IPS-NIHi11 (cell line): ENCODE measurements around the gene FCN2.

Source experiments
- DNase-seq: peaks from one replicate; pipeline ENCODE4 v3.0.0; 2012; ENCODE audit warnings: mixed read lengths, low spot score

FCN2 gene

GRCh38 chr9:134912126-134912840 lies 31.7 kb downstream of the FCN2 start:
- no peak for DNase-seq

GRCh38 chr9:134913041-134913712 lies 32.6 kb downstream of the FCN2 start:
- DNase-seq, result no peak

- DNase-seq, result no peak
Observed at GRCh38 chr9:134913713-134914500, 33.3 kb downstream of the FCN2 start.

DNA sequence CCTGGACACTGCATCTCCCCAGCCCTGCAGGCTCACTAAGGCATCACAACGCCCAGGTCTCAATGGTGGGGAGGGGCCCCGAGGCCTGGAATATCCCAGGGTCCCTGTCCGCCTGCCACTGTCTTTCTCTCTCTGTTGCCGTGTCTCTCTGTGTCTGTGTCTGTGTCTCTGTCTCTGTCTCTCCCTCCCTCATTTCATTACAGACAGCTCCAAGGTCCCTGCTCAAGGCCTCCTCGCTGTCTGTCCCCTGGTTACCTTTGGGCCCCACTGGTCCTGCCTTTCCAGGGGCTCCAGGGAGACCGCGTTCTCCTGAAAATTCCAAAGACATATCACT lies 33.9 kb downstream of the FCN2 start:
- no peak for DNase-seq

DNA sequence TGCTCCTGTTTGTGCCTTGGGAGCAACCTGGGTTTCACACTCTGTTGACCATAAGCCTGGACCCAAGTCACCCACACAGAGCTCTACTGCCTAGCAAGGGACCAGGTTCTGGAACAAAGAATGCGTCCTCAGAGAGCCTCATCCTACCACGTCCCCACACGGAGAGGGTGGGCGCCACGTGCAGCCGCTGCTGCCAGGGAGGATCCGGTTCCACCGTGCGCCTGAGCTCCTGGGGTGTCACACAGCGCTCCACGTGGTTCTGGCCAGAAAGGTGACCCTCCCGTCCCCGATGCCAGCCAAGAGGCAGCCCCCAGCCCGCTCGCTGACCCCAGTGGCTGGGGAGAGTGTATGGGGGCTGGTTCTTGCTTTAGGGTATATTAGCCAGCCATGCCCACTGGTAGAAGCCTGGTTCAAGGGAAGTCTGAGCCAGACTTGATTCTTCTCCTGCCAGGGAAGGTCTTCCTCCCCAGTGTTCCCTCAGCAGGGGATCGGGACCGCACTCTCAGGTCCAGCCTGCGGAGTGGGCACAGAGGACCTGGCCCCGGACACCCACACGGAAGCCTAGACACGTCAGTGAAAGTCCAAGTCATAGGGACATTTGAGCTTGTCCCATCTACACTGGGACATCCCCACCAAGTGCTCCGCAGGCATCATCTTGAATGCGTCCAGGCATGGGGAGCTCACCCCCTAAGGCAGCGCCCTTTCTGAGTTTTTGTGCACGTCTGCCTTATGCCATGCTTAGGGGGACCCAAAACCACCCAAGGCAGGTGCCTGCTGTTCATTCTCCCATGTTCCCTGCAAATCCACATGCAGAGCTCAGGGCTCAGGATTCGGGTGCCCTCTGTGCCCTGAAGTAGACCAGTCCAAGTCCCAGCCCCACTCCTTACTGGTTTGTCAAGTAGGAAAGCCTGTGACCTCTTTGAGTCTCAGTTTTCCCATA lies 34.7 kb downstream of the FCN2 start:
- DNase-seq, result no peak

- DNase-seq, result no peak
Observed at GRCh38 chr9:134916161-134916665, 35.6 kb downstream of the FCN2 start.

GRCh38 chr9:134917431-134918373 lies 37.1 kb downstream of the FCN2 start, which contains the start of gene FCN1:
Gene FCN1, minus strand, starts transcription at chr9:134917912. Its CDS starts 41 bp downstream, at chr9:134917871.
- DNase-seq, result no peak

DNA sequence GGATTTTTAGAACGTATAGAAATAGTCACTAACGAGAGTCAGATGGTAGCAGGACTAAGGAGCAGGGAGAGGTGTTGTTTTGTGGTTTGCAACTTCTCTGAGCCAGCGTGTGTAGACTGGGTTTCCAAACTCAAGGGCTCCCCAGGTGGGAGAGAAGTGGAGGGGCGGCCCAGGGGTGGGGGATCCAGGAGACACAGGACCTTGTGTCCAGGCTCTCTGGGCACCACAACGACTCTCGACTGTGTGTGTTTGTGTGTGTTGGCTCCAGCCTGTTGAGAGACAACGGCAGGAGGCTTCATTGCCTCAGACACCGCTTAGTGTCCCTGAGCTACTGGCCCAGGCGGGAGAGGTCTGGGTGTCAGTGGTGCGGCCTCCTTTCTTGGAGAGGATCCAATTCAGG lies 38.0 kb downstream of the FCN2 start:
- no peak for DNase-seq

DNA sequence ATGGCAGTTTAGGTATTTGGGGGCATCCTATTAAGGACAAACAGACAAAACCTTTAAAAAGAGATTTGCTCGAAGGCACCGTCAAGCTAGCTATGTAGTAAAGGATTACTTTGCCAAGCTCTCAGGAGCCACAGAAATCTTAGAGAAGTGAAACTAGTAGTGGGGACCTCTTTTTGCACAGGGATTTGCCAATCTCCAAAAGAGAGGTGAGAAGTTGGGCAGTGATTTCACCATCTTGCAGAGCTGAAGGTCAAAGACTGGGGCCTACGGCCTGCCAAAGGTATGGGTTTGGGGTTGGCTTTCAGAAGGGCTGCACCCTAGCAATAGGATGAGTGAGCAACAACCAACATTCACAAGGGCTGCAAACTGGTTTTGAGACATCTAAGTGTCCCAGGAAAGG lies 38.7 kb downstream of the FCN2 start:
- DNase-seq, result no peak

- DNase-seq, result no peak
Observed at GRCh38 chr9:134922066-134922931, 41.7 kb downstream of the FCN2 start.

DNA sequence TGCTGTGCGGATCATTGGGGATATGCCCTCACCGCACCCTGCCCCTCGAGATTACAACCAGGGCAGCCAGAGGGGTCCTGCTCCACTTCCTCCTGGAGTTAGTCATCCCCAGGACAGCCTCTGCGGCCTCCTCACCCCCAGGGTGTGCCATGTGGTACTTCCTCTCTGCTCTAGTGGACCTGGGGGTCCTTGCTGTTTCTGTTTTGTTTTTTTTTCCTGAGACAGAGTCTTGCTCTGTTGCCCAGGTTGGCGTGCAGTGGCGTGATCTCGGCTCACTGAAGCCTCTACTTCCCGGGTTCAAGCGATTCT lies 42.3 kb downstream of the FCN2 start:
- no peak for DNase-seq

GRCh38 chr9:134923466-134923865 lies 42.9 kb downstream of the FCN2 start:
- no peak for DNase-seq

- no peak for DNase-seq
Observed at GRCh38 chr9:134925011-134925511, 44.5 kb downstream of the FCN2 start.

DNA sequence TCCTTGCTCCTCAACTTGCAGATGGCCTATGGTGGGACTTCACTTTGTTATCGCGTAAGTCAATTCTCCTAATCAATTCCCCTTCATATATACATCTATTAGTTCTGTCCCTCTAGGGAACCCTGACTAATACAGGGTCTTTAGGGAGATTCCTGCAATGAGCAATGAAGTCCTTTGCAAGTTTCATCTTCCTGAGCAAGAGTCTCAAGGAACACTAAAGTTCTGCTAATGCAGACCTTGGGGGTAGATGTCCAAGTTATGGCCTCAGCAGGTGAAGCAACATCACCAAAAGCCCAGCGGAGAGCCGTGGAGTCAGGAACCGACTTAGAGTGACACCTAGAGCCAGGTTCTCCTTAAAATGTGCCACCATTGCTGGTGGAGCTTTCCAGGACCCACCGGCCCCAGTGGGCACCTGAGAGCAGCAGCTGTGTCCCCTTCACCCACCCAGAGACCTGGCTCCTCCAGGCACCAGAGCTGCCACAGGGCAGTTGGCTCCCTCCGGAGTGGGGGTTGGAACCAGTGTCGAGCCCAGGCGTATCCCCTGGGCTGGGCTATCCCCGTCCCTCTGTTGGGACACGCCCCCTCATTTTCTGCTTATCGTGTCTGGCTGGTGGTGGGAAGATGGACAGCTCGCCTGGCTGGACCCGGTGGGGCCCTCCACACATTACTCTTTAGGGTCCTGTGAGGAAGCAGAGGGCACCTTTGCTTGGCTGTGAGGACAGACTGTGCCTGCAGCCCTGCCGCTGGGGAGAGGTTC lies 48.0 kb downstream of the FCN2 start:
- no peak for DNase-seq

- no peak for DNase-seq
Observed at GRCh38 chr9:134929193-134930158, 48.9 kb downstream of the FCN2 start.

DNA sequence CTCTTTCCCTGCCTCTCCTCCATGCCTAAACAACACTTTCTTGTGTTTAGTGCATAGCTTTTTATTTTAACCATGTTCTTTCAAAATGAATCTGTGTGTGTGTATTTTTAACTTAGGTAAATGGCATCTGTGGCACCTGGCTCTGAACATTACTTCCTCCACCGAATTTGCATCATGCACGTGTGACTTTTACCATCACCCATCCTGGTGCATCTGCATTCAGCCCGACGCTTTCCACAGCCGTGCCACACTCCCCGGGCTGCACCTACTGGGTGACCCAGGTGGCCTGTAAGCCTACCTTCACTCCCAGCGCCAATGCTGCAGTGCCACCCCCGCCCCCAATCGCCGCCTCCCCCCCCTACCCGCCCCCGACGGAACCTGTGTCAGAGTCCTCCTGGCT lies 49.8 kb downstream of the FCN2 start:
- DNase-seq, result no peak

GRCh38 chr9:134932171-134932570 lies 51.6 kb downstream of the FCN2 start:
- no peak for DNase-seq

DNA sequence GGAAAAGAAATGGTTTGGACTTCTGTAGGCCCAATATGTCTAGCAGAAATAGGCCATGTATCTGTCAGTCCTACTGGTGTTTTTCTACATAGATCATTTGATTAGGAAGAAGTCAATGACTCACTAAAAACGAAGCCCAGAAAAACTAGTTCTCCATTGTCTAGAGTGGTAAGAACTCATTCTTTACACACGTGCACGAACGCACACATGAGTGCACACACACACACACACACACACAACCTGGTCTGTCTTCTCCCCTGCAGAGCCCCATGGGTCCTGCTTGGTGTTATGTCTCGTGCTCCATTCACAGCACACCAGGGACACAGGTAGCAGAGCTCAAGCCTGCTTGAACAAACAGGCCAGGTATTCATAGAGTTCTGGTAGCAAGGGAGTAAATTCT lies 52.0 kb downstream of the FCN2 start:
- no peak for DNase-seq
